H1 (cell line): Measurements from ENCODE around the gene GADD45A. TPM values are rescaled to one million over a fixed set of nuclear protein-coding genes. Genes with fewer than 3 reads are reported as not detected.

Experiments
- CTCF ChIA-PET: fragments of 300-600 bp; sonication (Branson Sonifier 250); formaldehyde crosslinking; loops from one replicate; lab custom pipeline; 2021; ENCODE audit not compliant: partially characterized antibody; lab: Charles Lee
- POLR2A ChIA-PET: fragments of 300-600 bp; sonication (Branson Sonifier 250); formaldehyde crosslinking; loops from one replicate; lab custom pipeline; 2021; ENCODE audit warnings: inconsistent platforms; ENCODE audit not compliant: partially characterized antibody; lab: Charles Lee
- DNase-seq, 2 experiments: peaks; one replicate each; pipeline versions ENCODE4 v3.0.0 to v3.0.0-alpha.2; 2010 to 2022; ENCODE audit warnings: low spot score in 2 of 2, low read depth in 1 of 2, mixed read lengths in 1 of 2
- FAIRE-seq: peaks from 2 replicates; lab custom pipeline; 2011; peaks lifted over from hg19 to GRCh38; lab: Jason Lieb, UNC
- H2AFZ ChIP-seq: 2 replicates; pipeline ENCODE4 v1.8.1; 2012; ENCODE audit warnings: low read length, inconsistent platforms
- H2AK5ac ChIP-seq: 2 replicates; pipeline ENCODE4 v1.6.1; 2013; ENCODE audit warnings: low read depth, low read length
- H2BK120ac ChIP-seq: replicated peaks from 2 replicates; pipeline ENCODE3; 2013; ENCODE audit warnings: low read depth, low read length, inconsistent platforms
- H2BK12ac ChIP-seq: 2 replicates; pipeline ENCODE4 v1.6.1; 2013; ENCODE audit warnings: low read depth, low read length
- H2BK15ac ChIP-seq: 2 replicates; pipeline ENCODE4 v1.6.1; 2013; ENCODE audit warnings: low read length
- H2BK20ac ChIP-seq: 2 replicates; pipeline ENCODE4 v1.6.1; 2013; ENCODE audit warnings: low read length
- H2BK5ac ChIP-seq: 2 replicates; pipeline ENCODE4 v1.6.1; 2013; ENCODE audit warnings: low read depth, low read length
- H3K14ac ChIP-seq: 2 replicates; pipeline ENCODE4 v1.6.1; 2013; ENCODE audit warnings: inconsistent platforms; ENCODE audit not compliant: insufficient read length
- H3K18ac ChIP-seq: 2 replicates; pipeline ENCODE4 v1.6.1; 2013; ENCODE audit warnings: low read length; ENCODE audit errors: extremely low read depth
- H3K23ac ChIP-seq: 2 replicates; pipeline ENCODE4 v1.6.1; 2013; ENCODE audit warnings: inconsistent platforms; ENCODE audit not compliant: insufficient read length
- H3K23me2 ChIP-seq: 2 replicates; pipeline ENCODE4 v1.6.1; 2013; ENCODE audit warnings: low read depth, low read length
- H3K27ac ChIP-seq: 2 replicates; pipeline ENCODE4 v1.6.1; 2011; ENCODE audit warnings: low read depth, low read length, inconsistent platforms
- H3K27me3 ChIP-seq, 4 experiments: replicated peaks in 1 of 4; 1 replicate in 1 of 4; 2 replicates in 3 of 4; pipeline versions ENCODE4 v1.6.1 to v1.8.1; 2011 to 2013; ENCODE audit warnings: low read length in 3 of 4, mild to moderate bottlenecking in 3 of 4, inconsistent platforms in 2 of 4, mixed read lengths in 2 of 4, moderate library complexity in 1 of 4; ENCODE audit not compliant: control insufficient read depth in 3 of 4, insufficient read depth in 3 of 4; ENCODE audit errors: extremely low read depth in 1 of 4
- H3K36me3 ChIP-seq, 4 experiments: 2 replicates each; pipeline versions ENCODE4 v1.6.1 to v1.8.1; 2011 to 2013; ENCODE audit warnings: mild to moderate bottlenecking in 4 of 4, low read length in 3 of 4, moderate library complexity in 2 of 4, control low read depth in 1 of 4, inconsistent platforms in 1 of 4; ENCODE audit not compliant: insufficient read depth in 4 of 4, control insufficient read depth in 2 of 4
- H3K4ac ChIP-seq: replicated peaks from 2 replicates; pipeline ENCODE3; 2013; ENCODE audit warnings: low read length, low read depth, mixed read lengths, inconsistent platforms; ENCODE audit not compliant: insufficient read length
- H3K4me1 ChIP-seq, 4 experiments: replicated peaks in 1 of 4; 1 replicate in 1 of 4; 2 replicates in 3 of 4; pipeline versions ENCODE4 v1.6.1 to v1.8.1; 2011 to 2013; ENCODE audit warnings: low read length in 3 of 4, inconsistent platforms in 2 of 4, mixed read lengths in 1 of 4; ENCODE audit not compliant: insufficient read depth in 4 of 4, control insufficient read depth in 3 of 4
- H3K4me2 ChIP-seq, 2 experiments: 2 replicates each; pipeline versions ENCODE4 v1.6.1 to v1.8.1; 2011 to 2013; ENCODE audit warnings: low read depth in 2 of 2, low read length in 2 of 2, control low read depth in 1 of 2, inconsistent platforms in 1 of 2, mild to moderate bottlenecking in 1 of 2; ENCODE audit not compliant: insufficient read depth in 1 of 2
- H3K4me3 ChIP-seq, 4 experiments: fragments of 200-600, 300-600 bp in 1 of 4; sonication (generic), shearing (Covaris generic), sonication (Bioruptor Twin) in 1 of 4; 2 replicates each; pipeline versions ENCODE4 v1.5.1 to v1.8.1; 2011 to 2016; ENCODE audit warnings: low read length in 4 of 4, low read depth in 3 of 4, control low read depth in 2 of 4, inconsistent platforms in 2 of 4, mild to moderate bottlenecking in 2 of 4, mixed read lengths in 1 of 4, moderate library complexity in 1 of 4; ENCODE audit not compliant: insufficient read depth in 2 of 4; ENCODE audit errors: extremely low read depth in 1 of 4
- H3K56ac ChIP-seq: replicated peaks from 2 replicates; pipeline ENCODE3; 2013; ENCODE audit warnings: low read depth, mild to moderate bottlenecking, mixed read lengths, low read length, inconsistent platforms; ENCODE audit not compliant: insufficient read length
- H3K79me1 ChIP-seq: 2 replicates; pipeline ENCODE4 v1.6.1; 2013; ENCODE audit warnings: low read depth, low read length, control low read depth
- H3K79me2 ChIP-seq, 2 experiments: 2 replicates each; pipeline versions ENCODE4 v1.6.1 to v1.8.1; 2012 to 2013; ENCODE audit warnings: low read length in 2 of 2, mild to moderate bottlenecking in 2 of 2, inconsistent platforms in 1 of 2; ENCODE audit not compliant: insufficient read depth in 2 of 2, control insufficient read depth in 1 of 2
- H3K9ac ChIP-seq, 4 experiments: replicated peaks in 1 of 4; 1 replicate in 1 of 4; 2 replicates in 3 of 4; pipeline versions ENCODE4 v1.6.1 to v1.8.1; 2011 to 2013; ENCODE audit warnings: low read depth in 3 of 4, low read length in 3 of 4, control low read depth in 2 of 4, mild to moderate bottlenecking in 2 of 4, moderate library complexity in 2 of 4, inconsistent platforms in 1 of 4; ENCODE audit errors: extremely low read depth in 1 of 4
- H3K9me3 ChIP-seq, 2 experiments: 2 replicates each; pipeline versions ENCODE4 v1.6.1 to v1.8.1; 2012 to 2013; ENCODE audit warnings: mild to moderate bottlenecking in 2 of 2, moderate library complexity in 2 of 2, control low read depth in 1 of 2, inconsistent platforms in 1 of 2, low read depth in 1 of 2, low read length in 1 of 2, mixed read lengths in 1 of 2; ENCODE audit not compliant: insufficient read depth in 2 of 2
- H4K20me1 ChIP-seq, 2 experiments: replicated peaks in 1 of 2; 2 replicates each; pipeline versions ENCODE3 to v1.8.1; 2011 to 2013; ENCODE audit warnings: inconsistent platforms in 2 of 2, low read length in 2 of 2, mild to moderate bottlenecking in 1 of 2; ENCODE audit not compliant: insufficient read depth in 2 of 2, control insufficient read depth in 1 of 2
- H4K5ac ChIP-seq: 2 replicates; pipeline ENCODE4 v1.6.1; 2013; ENCODE audit warnings: low read length, low read depth, mixed read lengths, inconsistent platforms; ENCODE audit not compliant: insufficient read length
- H4K8ac ChIP-seq: 2 replicates; pipeline ENCODE4 v1.8.0; 2013; ENCODE audit warnings: mild to moderate bottlenecking, moderate library complexity, low read length, inconsistent platforms; ENCODE audit not compliant: insufficient read depth; ENCODE audit errors: extremely low read depth
- H4K91ac ChIP-seq: replicated peaks from 2 replicates; pipeline ENCODE3; 2013; ENCODE audit warnings: low read length, mixed read lengths, inconsistent platforms; ENCODE audit not compliant: insufficient read length
- POLR2AphosphoS5 ChIP-seq: IDR thresholded peaks from 2 replicates; pipeline ENCODE4 v1.6.1; 2011; ENCODE audit warnings: low read depth, low read length
- YY1 ChIP-seq: IDR thresholded peaks from 2 replicates; pipeline ENCODE4 v1.6.1; 2011; ENCODE audit warnings: low read depth, mild to moderate bottlenecking, low read length
- WGBS, 2 experiments: shearing (Covaris generic) in 1 of 2; methylation state at CpG; one replicate each; pipeline versions ENCODE4 v1.1.6 to v1.1.7; 2013 to 2015; ENCODE audit warnings: low lambda C conversion rate in 2 of 2, mixed read lengths in 2 of 2, inconsistent platforms in 1 of 2, low coverage in 1 of 2, missing lambda C conversion rate in 1 of 2; ENCODE audit not compliant: insufficient replicate concordance in 2 of 2, insufficient coverage in 1 of 2, insufficient read length in 1 of 2; ENCODE audit errors: extremely low coverage in 1 of 2, missing lambda C conversion rate in 1 of 2; 5-methylcytosine and 5-hydroxymethylcytosine counted together
- polyA plus RNA-seq, 7 experiments: library from polyadenylated mRNA; depleted of rRNA in 3 of 7; stranded (reverse) in 5 of 7; unstranded in 2 of 7; fragments of >200 nt in 5 of 7; fragments of 200-250 nt in 2 of 7; gene quantifications; 1 replicate in 5 of 7; 2 replicates in 1 of 7; 4 replicates in 1 of 7; pipeline versions ENCODE4 v1.2.1 to v1.2.3, GENCODE V29; 2011 to 2013; ENCODE audit warnings: missing spikeins in 2 of 7, mixed read lengths in 2 of 7
- total RNA-seq: library from RNA; stranded (reverse); fragmentation: NEBNext Ultra II Directional; extraction: Animal tissue kit (Norgen Biotek cat#: 25700); gene quantifications from 2 replicates; pipeline ENCODE4 v1.2.1, GENCODE V29; 2021

GADD45A gene
- total and polyA plus RNA-seq, 2 of the 8 experiments (the other 6 are each of a cell fraction or from before 2014, with no cell fraction given), result 7.6 to 15.6 TPM

GRCh38 chr1:67689267-67690017 lies 4.4 kb downstream of the GADD45A start:
- no peak overlapping the region for H3K14ac ChIP-seq
- H3K18ac ChIP-seq, result no peak overlapping the region
- no peak overlapping the region for H2BK20ac ChIP-seq
- CTCF ChIA-PET, result interaction anchor here (1.0 to 1.8 kb wide), 7 partner anchors 11 to 154 kb away, joined by 3 to 9 read pairs (median 3); no protein-coding TSS in a partner anchor
- no peak overlapping the region for H4K91ac ChIP-seq
- TF ChIP-seq POLR2AphosphoS5 (0 out of 2 replicates have a peak, but pooled peaks have one; percentile 17), YY1 (no peak)
- TF ChIP-seq, all 59 proteins: peak for 1
- H3K4ac ChIP-seq, result no peak overlapping the region
- H2AK5ac ChIP-seq, result no peak overlapping the region
- H3K4me3 ChIP-seq, result no peak overlapping the region
- no peaks in the 10 kb centered on the region for H3K27me3 ChIP-seq
- H3K9ac ChIP-seq, result no peak overlapping the region
- no peak overlapping the region for H2BK5ac ChIP-seq
- H3K36me3 ChIP-seq, result peaks cover 0 to 22% (median 6%) of the 10 kb centered on the region in 4 experiments; a peak in 4 of 8 replicates
- H2BK120ac ChIP-seq, result no peak overlapping the region
- POLR2A ChIA-PET, result interaction anchor here (1.4 to 1.7 kb wide), 3 partner anchors 12 to 16 kb away, joined by 3 to 6 read pairs (median 3); no protein-coding TSS in a partner anchor
- peaks cover 0 to 10% of the 10 kb centered on the region in 2 experiments; a peak in 2 of 4 replicates for H3K79me2 ChIP-seq
- H3K79me1 ChIP-seq, result no peaks in the 10 kb centered on the region
- H3K56ac ChIP-seq, result no peak overlapping the region
- H4K20me1 ChIP-seq, result peaks cover 0 to 2% of the 10 kb centered on the region in 2 experiments
- FAIRE-seq (no peak), DNase-seq (no peak)
- no peak overlapping the region for H3K4me2 ChIP-seq
- no peak overlapping the region for H2BK12ac ChIP-seq
- WGBS, 2 experiments, result 88% methylated on average over 3 of the region's 3 CpGs; no CpG with 5 or more reads in 1 of the 2 experiments
- peak overlapping the region; percentile 1 for H4K5ac ChIP-seq
- H2BK15ac ChIP-seq, result no peak overlapping the region
- H3K23ac ChIP-seq, result no peak overlapping the region
- no peak overlapping the region for H2AFZ ChIP-seq
- no peak overlapping the region for H3K27ac ChIP-seq
- peaks cover 0 to 5% (median 2%) of the 10 kb centered on the region in 4 experiments; a peak in 5 of 7 replicates for H3K4me1 ChIP-seq
- no peak overlapping the region for H4K8ac ChIP-seq
- peaks cover 6% of the 10 kb centered on the region; the same call in 1 of the 2 replicates for H3K23me2 ChIP-seq
- H3K9me3 ChIP-seq, result no peaks in the 10 kb centered on the region
